ENCODE measurements around the gene CTSZ. TPM values are rescaled to one million over a fixed set of nuclear protein-coding genes. Genes with fewer than 3 reads are reported as not detected.

The CTSZ gene
- total and polyA plus RNA-seq, 2 of the 8 experiments (the other 6 are each of a cell fraction or from before 2014, with no cell fraction given): 32.8 to 34.0 TPM

GRCh38 chr20:59042796-59043631, 36.0 kb upstream of the CTSZ start:
- H3K79me2 ChIP-seq (ENCODE audit: control insufficient read depth in 1 of 2, insufficient read depth in 2 of 2, low read length in 2 of 2): peaks cover 11 to 35% of the 10 kb centered on the region in 2 experiments; a peak in 3 of 4 replicates
- H3K27ac ChIP-seq (ENCODE audit: low read depth, low read length): no peak overlapping the region
- peaks cover 0 to under 1% of the 10 kb centered on the region in 2 experiments for H4K20me1 ChIP-seq (replicated peaks in 1 of 2; ENCODE audit: control insufficient read depth in 1 of 2, insufficient read depth in 2 of 2, low read length in 2 of 2)
- 0 out of 2 replicates have a peak overlapping the region, but pooled peaks have one; percentile 12 for H2BK15ac ChIP-seq (ENCODE audit: low read length)
- H2AFZ ChIP-seq (ENCODE audit: low read length): peak overlapping the region; percentile 78; the same call in 1 of the 2 replicates
- 44% methylated on average over 51 of the region's 66 CpGs; no CpG with 5 or more reads in 1 of the 2 experiments for WGBS, 2 experiments (ENCODE audit: extremely low coverage in 1 of 2, insufficient coverage in 1 of 2, insufficient read length in 1 of 2, insufficient replicate concordance in 2 of 2, low coverage in 1 of 2, low lambda C conversion rate in 2 of 2, missing lambda C conversion rate in 1 of 2)
- peak overlapping the region; percentile 64 to 69 for H3K4me2 ChIP-seq (ENCODE audit: insufficient read depth in 1 of 2, low read depth in 2 of 2, low read length in 2 of 2)
- no peak overlapping the region for H2BK120ac ChIP-seq (replicated peaks; ENCODE audit: low read depth, low read length)
- peak overlapping the region; percentile 50 for H4K5ac ChIP-seq (ENCODE audit: insufficient read length, low read depth, low read length)
- H3K79me1 ChIP-seq (ENCODE audit: low read depth, low read length): no peaks in the 10 kb centered on the region; the same call in 1 of the 2 replicates
- no peaks in the 10 kb centered on the region for H3K27me3 ChIP-seq (replicated peaks in 1 of 4; ENCODE audit: control insufficient read depth in 3 of 4, extremely low read depth in 1 of 4, insufficient read depth in 3 of 4, low read length in 3 of 4)
- CTCF ChIA-PET (ENCODE audit: partially characterized antibody): interaction anchor here (1.1 to 1.2 kb wide), 2 partner anchors 9 to 116 kb away, joined by 3 read pairs; no protein-coding TSS in a partner anchor
- no peak overlapping the region for H3K4ac ChIP-seq (replicated peaks; ENCODE audit: insufficient read length, low read depth, low read length)
- POLR2A ChIA-PET (ENCODE audit: partially characterized antibody): interaction anchor here (2.1 to 2.4 kb wide), 2 partner anchors 10 to 11 kb away, joined by 5 to 9 read pairs; partner anchors contain the start of gene ATP5F1E
- peak overlapping the region; percentile 74; the same call in 1 of the 2 replicates for H2BK5ac ChIP-seq (ENCODE audit: low read depth, low read length)
- peak overlapping the region; percentile 71; the same call in 1 of the 2 replicates for H4K8ac ChIP-seq (ENCODE audit: extremely low read depth, insufficient read depth, low read length)
- no peak overlapping the region; the same call in 1 of the 2 replicates for H2BK20ac ChIP-seq (ENCODE audit: low read length)
- no peak for FAIRE-seq
- peak; percentile 43 to 94 for DNase-seq (ENCODE audit: low read depth in 1 of 2, low spot score in 2 of 2)
- no peak overlapping the region for H2AK5ac ChIP-seq (ENCODE audit: low read depth, low read length)
- H3K56ac ChIP-seq (replicated peaks; ENCODE audit: insufficient read length, low read depth, low read length): no peak overlapping the region
- H3K23ac ChIP-seq (ENCODE audit: insufficient read length): no peak overlapping the region
- H3K18ac ChIP-seq (ENCODE audit: extremely low read depth, low read length): 0 out of 2 replicates have a peak overlapping the region, but pooled peaks have one; percentile 16
- no peaks in the 10 kb centered on the region; a peak in 1 of 4 replicates for H3K9me3 ChIP-seq (ENCODE audit: insufficient read depth in 2 of 2, low read depth in 1 of 2, low read length in 1 of 2)
- H3K14ac ChIP-seq (ENCODE audit: insufficient read length): no peak overlapping the region
- peak overlapping the region; percentile 33 to 69 (median 48) for H3K4me3 ChIP-seq (ENCODE audit: extremely low read depth in 1 of 4, insufficient read depth in 2 of 4, low read depth in 3 of 4, low read length in 4 of 4)
- H4K91ac ChIP-seq (replicated peaks; ENCODE audit: insufficient read length, low read length): peak overlapping the region; percentile 80
- H3K9ac ChIP-seq (replicated peaks in 1 of 4; ENCODE audit: extremely low read depth in 1 of 4, low read depth in 3 of 4, low read length in 3 of 4): no peak overlapping the region
- H3K4me1 ChIP-seq (replicated peaks in 1 of 4; ENCODE audit: control insufficient read depth in 3 of 4, insufficient read depth in 4 of 4, low read length in 3 of 4): peaks cover 0 to 4% (median 0%) of the 10 kb centered on the region in 4 experiments; a peak in 1 of 7 replicates
- H3K23me2 ChIP-seq (ENCODE audit: low read depth, low read length): peaks cover 2% of the 10 kb centered on the region; the same call in 1 of the 2 replicates
- TF ChIP-seq NRF1 (IDR thresholded peaks at IDR 0.05; ENCODE audit: low read depth, low read length): peak; percentile 76
- no peak for TF ChIP-seq POLR2A (IDR thresholded peaks at IDR 0.05; ENCODE audit: control extremely low read depth in 1 of 2, low read depth in 2 of 2, low read length in 2 of 2)
- H2BK12ac ChIP-seq (ENCODE audit: low read depth, low read length): no peak overlapping the region
- H3K36me3 ChIP-seq (ENCODE audit: control insufficient read depth in 2 of 4, insufficient read depth in 4 of 4, low read length in 3 of 4): peaks cover 0 to 1% (median 0%) of the 10 kb centered on the region in 4 experiments; a peak in 2 of 8 replicates

Measured in H1 (cell line).